ENCODE measurements around the gene NEURL1B.
A peak's percentile ranks its signal among the peaks of the same experiment; 100 is the strongest.
"Not testable (repeated sequence)": the region's sequence is repeated elsewhere in the genome, so short reads cannot be mapped to it uniquely, and the experiment has no call there.

The NEURL1B gene

GRCh38 chr5:172697123-172698121 lies 56.4 kb downstream of the NEURL1B start:
- Histone ChIP-seq H3K27me3 (ENCODE audit: low read depth) (no peaks in the 10 kb centered on the region), H3K36me3 (replicated peaks) (no peaks in the 10 kb centered on the region), H3K4me3 (peak overlapping the region; percentile 27), H3K4me1 (peaks cover 8% of the 10 kb centered on the region), H3K9me3 (no peaks in the 10 kb centered on the region)
- in situ Hi-C loops (cut with MboI; ENCODE audit: low sequenced_read_pairs), result loop anchor here (25.0 kb wide), 1 partner anchor 585 kb away; no protein-coding TSS in a partner anchor
- DNase-seq (ENCODE audit: low spot score in 2 of 2), result peak; percentile 78 to 92

- H3K27me3 ChIP-seq (ENCODE audit: low read depth), result no peaks in the 10 kb centered on the region
- H3K4me3 ChIP-seq, result no peak overlapping the region
- peaks cover 8% of the 10 kb centered on the region for H3K4me1 ChIP-seq
- no peaks in the 10 kb centered on the region for H3K9me3 ChIP-seq
- no peak for DNase-seq (ENCODE audit: low spot score in 2 of 2)
- in situ Hi-C loops (cut with MboI; ENCODE audit: low sequenced_read_pairs), result loop anchor here (25.0 kb wide), 1 partner anchor 587 kb away; no protein-coding TSS in a partner anchor
- H3K36me3 ChIP-seq (replicated peaks), result no peaks in the 10 kb centered on the region
Observed at GRCh38 chr5:172699423-172699822, 58.4 kb downstream of the NEURL1B start.

GRCh38 chr5:172699999-172700364 lies 58.9 kb downstream of the NEURL1B start:
- in situ Hi-C loops (cut with MboI; ENCODE audit: low sequenced_read_pairs), result loop anchor here (25.0 kb wide), 2 partner anchors 587 to 588 kb away; no protein-coding TSS in a partner anchor
- Histone ChIP-seq H3K4me3 (no peak overlapping the region), H3K4me1 (peaks cover 8% of the 10 kb centered on the region), H3K36me3 (replicated peaks) (no peaks in the 10 kb centered on the region), H3K27me3 (ENCODE audit: low read depth) (no peaks in the 10 kb centered on the region), H3K9me3 (no peaks in the 10 kb centered on the region)
- no peak for DNase-seq (ENCODE audit: low spot score in 2 of 2)

- in situ Hi-C loops (cut with MboI; ENCODE audit: low sequenced_read_pairs), result loop anchor here (25.0 kb wide), 1 partner anchor 587 kb away; no protein-coding TSS in a partner anchor
- Histone ChIP-seq H3K4me3 (no peak overlapping the region), H3K4me1 (peaks cover 8% of the 10 kb centered on the region), H3K27me3 (ENCODE audit: low read depth) (no peaks in the 10 kb centered on the region), H3K36me3 (replicated peaks) (no peaks in the 10 kb centered on the region), H3K9me3 (no peaks in the 10 kb centered on the region)
- peak in 1 of 2 experiments; percentile 62 for DNase-seq (ENCODE audit: low spot score in 2 of 2)
Observed at GRCh38 chr5:172700365-172701290, 59.6 kb downstream of the NEURL1B start.

- H3K36me3 ChIP-seq (replicated peaks), result no peaks in the 10 kb centered on the region
- no peak for DNase-seq (ENCODE audit: low spot score in 2 of 2)
- no peaks in the 10 kb centered on the region for H3K27me3 ChIP-seq (ENCODE audit: low read depth)
- H3K4me1 ChIP-seq, result peaks cover 8% of the 10 kb centered on the region
- H3K9me3 ChIP-seq, result no peaks in the 10 kb centered on the region
- in situ Hi-C loops (cut with MboI; ENCODE audit: low sequenced_read_pairs), result loop anchor here (25.0 kb wide), 1 partner anchor 586 kb away; no protein-coding TSS in a partner anchor
- H3K4me3 ChIP-seq, result no peak overlapping the region
Observed at GRCh38 chr5:172701291-172701656, 60.2 kb downstream of the NEURL1B start.

GRCh38 chr5:172703952-172704351 lies 62.9 kb downstream of the NEURL1B start:
- in situ Hi-C loops (cut with MboI; ENCODE audit: low sequenced_read_pairs), result loop anchor here (25.0 kb wide), 1 partner anchor 583 kb away; no protein-coding TSS in a partner anchor
- no peaks in the 10 kb centered on the region for H3K27me3 ChIP-seq (ENCODE audit: low read depth)
- no peaks in the 10 kb centered on the region for H3K9me3 ChIP-seq
- DNase-seq (ENCODE audit: low spot score in 2 of 2), result no peak
- peaks cover 5% of the 10 kb centered on the region; the same call in 1 of the 2 replicates for H3K4me1 ChIP-seq
- no peaks in the 10 kb centered on the region for H3K36me3 ChIP-seq (replicated peaks)
- no peak overlapping the region for H3K4me3 ChIP-seq

GRCh38 chr5:172705576-172706084 lies 64.6 kb downstream of the NEURL1B start:
- in situ Hi-C loops (cut with MboI; ENCODE audit: low sequenced_read_pairs), result loop anchor here (25.0 kb wide), 1 partner anchor 582 kb away; no protein-coding TSS in a partner anchor
- Histone ChIP-seq H3K27me3 (ENCODE audit: low read depth) (peaks cover 4% of the 10 kb centered on the region), H3K36me3 (replicated peaks) (no peaks in the 10 kb centered on the region), H3K4me3 (no peak overlapping the region), H3K9me3 (no peaks in the 10 kb centered on the region), H3K4me1 (peaks cover 3% of the 10 kb centered on the region; the same call in 1 of the 2 replicates)
- no peak for DNase-seq (ENCODE audit: low spot score in 2 of 2)

- no peaks in the 10 kb centered on the region for H3K9me3 ChIP-seq
- peaks cover 7% of the 10 kb centered on the region for H3K27me3 ChIP-seq (ENCODE audit: low read depth)
- H3K4me3 ChIP-seq, result no peak overlapping the region
- no peaks in the 10 kb centered on the region; the same call in 1 of the 2 replicates for H3K4me1 ChIP-seq
- in situ Hi-C loops (cut with MboI; ENCODE audit: low sequenced_read_pairs), result loop anchor here (25.0 kb wide), 1 partner anchor 581 kb away; no protein-coding TSS in a partner anchor
- DNase-seq (ENCODE audit: low spot score in 2 of 2), result no peak
- no peaks in the 10 kb centered on the region for H3K36me3 ChIP-seq (replicated peaks)
Observed at GRCh38 chr5:172706796-172707195, 65.7 kb downstream of the NEURL1B start.

GRCh38 chr5:172707285-172708182 lies 66.5 kb downstream of the NEURL1B start:
- in situ Hi-C loops (cut with MboI; ENCODE audit: low sequenced_read_pairs), result loop anchor here (25.0 kb wide), 1 partner anchor 580 kb away; no protein-coding TSS in a partner anchor

GRCh38 chr5:172708183-172708505 lies 67.1 kb downstream of the NEURL1B start:
- H3K9me3 ChIP-seq, result no peaks in the 10 kb centered on the region
- in situ Hi-C loops (cut with MboI; ENCODE audit: low sequenced_read_pairs), result loop anchor here (25.0 kb wide), 1 partner anchor 579 kb away; no protein-coding TSS in a partner anchor
- no peak for DNase-seq (ENCODE audit: low spot score in 2 of 2)
- no peak overlapping the region for H3K4me3 ChIP-seq
- no peaks in the 10 kb centered on the region; the same call in 1 of the 2 replicates for H3K4me1 ChIP-seq
- peaks cover 7% of the 10 kb centered on the region for H3K27me3 ChIP-seq (ENCODE audit: low read depth)
- no peaks in the 10 kb centered on the region for H3K36me3 ChIP-seq (replicated peaks)

More at GRCh38 chr5:172707285-172708182, 66.5 kb downstream of the NEURL1B start:
- H3K27me3 ChIP-seq (ENCODE audit: low read depth), result peaks cover 7% of the 10 kb centered on the region
- H3K4me1 ChIP-seq, result no peaks in the 10 kb centered on the region; the same call in 1 of the 2 replicates
- no peaks in the 10 kb centered on the region for H3K9me3 ChIP-seq
- no peaks in the 10 kb centered on the region for H3K36me3 ChIP-seq (replicated peaks)
- H3K4me3 ChIP-seq, result no peak overlapping the region
- peak; percentile 62 to 75 for DNase-seq (ENCODE audit: low spot score in 2 of 2)

- in situ Hi-C loops (cut with MboI; ENCODE audit: low sequenced_read_pairs), result loop anchor here (25.0 kb wide), 1 partner anchor 577 kb away; no protein-coding TSS in a partner anchor
- no peaks in the 10 kb centered on the region; the same call in 1 of the 2 replicates for H3K4me1 ChIP-seq
- no peaks in the 10 kb centered on the region for H3K9me3 ChIP-seq
- H3K36me3 ChIP-seq (replicated peaks), result no peaks in the 10 kb centered on the region
- H3K4me3 ChIP-seq, result no peak overlapping the region
- no peak for DNase-seq (ENCODE audit: low spot score in 2 of 2)
- peaks cover 7% of the 10 kb centered on the region for H3K27me3 ChIP-seq (ENCODE audit: low read depth)
Observed at GRCh38 chr5:172710676-172711075, 69.6 kb downstream of the NEURL1B start.

GRCh38 chr5:172711321-172711861 lies 70.3 kb downstream of the NEURL1B start:
- in situ Hi-C loops (cut with MboI; ENCODE audit: low sequenced_read_pairs), result loop anchor here (25.0 kb wide), 1 partner anchor 576 kb away; no protein-coding TSS in a partner anchor
- H3K4me3 ChIP-seq, result not testable (repeated sequence)

More at GRCh38 chr5:172711321-172711861, 70.3 kb downstream of the NEURL1B start:
- H3K27me3 ChIP-seq (ENCODE audit: low read depth); H3K9me3 ChIP-seq; DNase-seq (ENCODE audit: low spot score in 2 of 2); H3K36me3 ChIP-seq (replicated peaks); H3K4me1 ChIP-seq: not testable (repeated sequence)

Data from HAP-1 (cell line).